B cell (primary cell): Measurements from ENCODE around the gene CCDC18. TPM values are rescaled to one million over a fixed set of nuclear protein-coding genes. Genes with fewer than 3 reads are reported as not detected.

Source experiments
- ATAC-seq: fragments of 200-7000 bp; cut with Tn5 transposase; one replicate; pipeline ENCODE4 v1.10.0; 2021; ENCODE audit warnings: low read depth, mild to moderate bottlenecking, moderate number of reproducible peaks, moderate library complexity
- CTCF ChIA-PET: fragments of 350-600 bp; sonication (Branson Sonifier 250); formaldehyde crosslinking; loops from one replicate; lab custom pipeline; 2021; ENCODE audit warnings: antibody characterized with exemption, inconsistent platforms; lab: Charles Lee
- POLR2A ChIA-PET: fragments of 350-600 bp; sonication (Branson Sonifier 250); formaldehyde crosslinking; loops from one replicate; lab custom pipeline; 2021; ENCODE audit warnings: antibody characterized with exemption; lab: Charles Lee
- DNase-seq: peaks from one replicate; pipeline ENCODE4 v3.0.0; 2013
- H2AFZ ChIP-seq: 2 replicates; pipeline ENCODE4 v1.6.1; 2012; ENCODE audit warnings: mild to moderate bottlenecking, low read depth, low read length; ENCODE audit not compliant: insufficient read depth, poor library complexity, severe bottlenecking
- H3K27ac ChIP-seq, 2 donors: 1 replicate in 1 of 2; 2 replicates in 1 of 2; pipeline ENCODE4 v1.5.1; 2012 to 2013; ENCODE audit warnings: low read length in 2 of 2, mild to moderate bottlenecking in 2 of 2, moderate library complexity in 1 of 2
- H3K27me3 ChIP-seq, 4 experiments: fragments of 200-600 bp in 1 of 4; sonication (generic) in 1 of 4; replicated peaks in 1 of 4; 1 replicate in 2 of 4; 2 replicates in 2 of 4; pipeline versions ENCODE4 v1.6.1 to v1.7.0; 2013 to 2016; ENCODE audit warnings: low read length in 3 of 4, mild to moderate bottlenecking in 2 of 4, mixed read lengths in 1 of 4, moderate library complexity in 1 of 4; ENCODE audit not compliant: insufficient read depth in 4 of 4, control insufficient read depth in 3 of 4; ENCODE audit errors: control extremely low read depth in 1 of 4
- H3K36me3 ChIP-seq, 2 experiments: replicated peaks in 1 of 2; 1 replicate in 1 of 2; 2 replicates in 1 of 2; pipeline versions ENCODE4 v1.6.1 to v1.7.1; 2013; ENCODE audit warnings: low read length in 1 of 2; ENCODE audit not compliant: insufficient read depth in 2 of 2, control insufficient read depth in 1 of 2; ENCODE audit errors: control extremely low read depth in 1 of 2, extremely low read depth in 1 of 2
- H3K4me1 ChIP-seq, 2 donors: fragments of 200-600 bp in 1 of 2; sonication (generic) in 1 of 2; 1 replicate in 1 of 2; 2 replicates in 1 of 2; pipeline versions ENCODE4 v1.5.1 to v1.6.1; 2013 to 2017; ENCODE audit warnings: low read length in 2 of 2; ENCODE audit not compliant: control insufficient read depth in 2 of 2, insufficient read depth in 2 of 2
- H3K4me2 ChIP-seq: replicated peaks from 2 replicates; pipeline ENCODE3; 2012; ENCODE audit warnings: mild to moderate bottlenecking, low read depth, low read length; ENCODE audit not compliant: poor library complexity, severe bottlenecking
- H3K4me3 ChIP-seq, 5 experiments: fragments of 200-600 bp in 1 of 5; sonication (generic) in 1 of 5; 1 replicate in 3 of 5; 2 replicates in 2 of 5; pipeline versions ENCODE4 v1.5.1 to v1.7.0; 2011 to 2016; ENCODE audit warnings: low read length in 4 of 5, mild to moderate bottlenecking in 4 of 5, low read depth in 2 of 5, control low read depth in 1 of 5, moderate library complexity in 1 of 5; ENCODE audit not compliant: insufficient read depth in 1 of 5; ENCODE audit errors: control extremely low read depth in 1 of 5, extremely low read depth in 1 of 5
- H3K79me2 ChIP-seq: fragments of 200-600 bp; sonication (generic); one replicate; pipeline ENCODE4 v1.6.0; 2016; ENCODE audit warnings: low read length; ENCODE audit not compliant: control insufficient read depth, insufficient read depth
- H3K9ac ChIP-seq: fragments of 200-600 bp; sonication (generic); 2 replicates; pipeline ENCODE4 v1.6.1; 2017; ENCODE audit warnings: mild to moderate bottlenecking, low read length, moderate library complexity
- H3K9me3 ChIP-seq, 3 donors: one replicate each; pipeline versions ENCODE4 v1.6.1 to v1.7.1; 2013; ENCODE audit warnings: low read length in 2 of 3; ENCODE audit not compliant: control insufficient read depth in 2 of 3, insufficient read depth in 1 of 3; ENCODE audit errors: control extremely low read depth in 1 of 3
- H4K20me1 ChIP-seq: 2 replicates; pipeline ENCODE4 v1.6.0; 2012; ENCODE audit warnings: mild to moderate bottlenecking, low read length; ENCODE audit not compliant: insufficient read depth, control insufficient read depth, poor library complexity, severe bottlenecking
- H3K27ac Mint-ChIP-seq: one replicate; pipeline ENCODE4 v1.8.0; 2021; ENCODE audit warnings: mixed read lengths
- H3K27me3 Mint-ChIP-seq: one replicate; pipeline ENCODE4 v1.8.0; 2021; ENCODE audit warnings: mixed read lengths
- H3K4me1 Mint-ChIP-seq: one replicate; pipeline ENCODE4 v1.8.0; 2021; ENCODE audit warnings: mixed read lengths
- H3K4me3 Mint-ChIP-seq: one replicate; pipeline ENCODE4 v1.8.0; 2021; ENCODE audit warnings: mixed read lengths
- H3K9me3 Mint-ChIP-seq: one replicate; pipeline ENCODE4 v1.8.0; 2022; ENCODE audit warnings: mixed read lengths; ENCODE audit not compliant: insufficient read depth
- CTCF ChIP-seq: fragments of 200-600 bp; IDR thresholded peaks from one replicate; pipeline ENCODE4 v1.8.0; 2022; ENCODE audit warnings: antibody characterized with exemption, mild to moderate bottlenecking
- EZH2 ChIP-seq: IDR thresholded peaks from 2 replicates; pipeline ENCODE4 v1.6.1; 2012; ENCODE audit warnings: borderline replicate concordance, low read depth, mild to moderate bottlenecking, moderate library complexity, low read length; ENCODE audit not compliant: insufficient read depth, poor library complexity, severe bottlenecking
- WGBS: methylation state at CpG from one replicate; pipeline ENCODE4 v1.1.5; 2013; ENCODE audit warnings: missing lambda C conversion rate; ENCODE audit not compliant: insufficient coverage; 5-methylcytosine and 5-hydroxymethylcytosine counted together
- intact Hi-C: fragments of 100-400 bp; cut with micrococcal nuclease; formaldehyde crosslinking; loops from one replicate; pipeline ENCODE4 v1.10.0; 2022
- polyA plus RNA-seq: library from polyadenylated mRNA; depleted of rRNA; stranded (reverse); fragments of >200 nt; gene quantifications from 2 replicates; pipeline ENCODE4 v1.2.3, GENCODE V29; 2012
- total RNA-seq, 2 donors: library from RNA; stranded (reverse); fragments of 120-200 nt in 1 of 2; gene quantifications; 1 replicate in 1 of 2; 2 replicates in 1 of 2; pipeline versions ENCODE4 v1.2.3 to v1.2.4, GENCODE V29; 2013 to 2022

The CCDC18 gene
- total and polyA plus RNA-seq, 2 donors (not counting 1 experiment from before 2014, with no cell fraction given): 7.7 to 16.0 TPM

- no peak overlapping the region for H3K4me3 Mint-ChIP-seq
- no peaks in the 10 kb centered on the region for H4K20me1 ChIP-seq
- no peak overlapping the region for H3K4me3 ChIP-seq
- WGBS: 92% methylated on average over 1 of the region's 2 CpGs
- no peaks in the 10 kb centered on the region for H3K9me3 Mint-ChIP-seq
- no peak overlapping the region for H2AFZ ChIP-seq
- POLR2A ChIA-PET: no interaction called here
- H3K27ac Mint-ChIP-seq: no peak overlapping the region
- H3K4me1 ChIP-seq: no peaks in the 10 kb centered on the region
- H3K79me2 ChIP-seq: no peaks in the 10 kb centered on the region
- no peak for ATAC-seq
- H3K27me3 ChIP-seq: no peaks in the 10 kb centered on the region
- H3K9ac ChIP-seq: no peak overlapping the region
- H3K27ac ChIP-seq: no peak overlapping the region
- DNase-seq: no peak
- intact Hi-C loops: no loop called here
- H3K36me3 ChIP-seq: peaks cover 11 to 23% of the 10 kb centered on the region in 2 experiments
- TF ChIP-seq CTCF (no peak), EZH2 (no peak)
- H3K4me1 Mint-ChIP-seq: no peaks in the 10 kb centered on the region
- H3K9me3 ChIP-seq: no peaks in the 10 kb centered on the region
- CTCF ChIA-PET: no interaction called here
- H3K27me3 Mint-ChIP-seq: no peaks in the 10 kb centered on the region
- no peak overlapping the region for H3K4me2 ChIP-seq
Measured at GRCh38 chr1:93142161-93142560, 38.4 kb upstream of the CCDC18 start.

- no peak overlapping the region for H3K4me2 ChIP-seq
- Mint-ChIP-seq H3K27ac (no peak overlapping the region), H3K9me3 (no peaks in the 10 kb centered on the region), H3K4me1 (no peaks in the 10 kb centered on the region), H3K27me3 (no peaks in the 10 kb centered on the region), H3K4me3 (no peak overlapping the region)
- no peak overlapping the region for H3K9ac ChIP-seq
- no peaks in the 10 kb centered on the region for H3K4me1 ChIP-seq
- no peak overlapping the region for H3K27ac ChIP-seq
- WGBS: 80% methylated on average over 1 of the region's 1 CpG
- no peak for TF ChIP-seq CTCF
- DNase-seq: no peak
- H3K79me2 ChIP-seq: no peaks in the 10 kb centered on the region
- no peak overlapping the region for H3K4me3 ChIP-seq
- H3K36me3 ChIP-seq: peaks cover 9 to 19% of the 10 kb centered on the region in 2 experiments
- no peaks in the 10 kb centered on the region for H3K27me3 ChIP-seq
- no peaks in the 10 kb centered on the region for H4K20me1 ChIP-seq
- ATAC-seq: no peak
- no peaks in the 10 kb centered on the region for H3K9me3 ChIP-seq
- intact Hi-C loops: no loop called here
- no peak overlapping the region for H2AFZ ChIP-seq
- ChIA-PET CTCF (interaction anchor here (1.2 kb wide), 1 partner anchor 162 kb away, joined by 3 read pairs; no protein-coding TSS in a partner anchor), POLR2A (no interaction called here)
Measured at GRCh38 chr1:93143136-93143535, 37.4 kb upstream of the CCDC18 start.
